ENCODE measurements around the gene PA2G4. TPM values are rescaled to one million over a fixed set of nuclear protein-coding genes. Genes with fewer than 3 reads are reported as not detected.
"Not testable (repeated sequence)": the region's sequence is repeated elsewhere in the genome, so short reads cannot be mapped to it uniquely, and the experiment has no call there.

PA2G4 gene
- total and polyA plus RNA-seq, 2 of the 4 experiments (the other 2 are of a cell fraction), result 158 to 198 TPM

DNA sequence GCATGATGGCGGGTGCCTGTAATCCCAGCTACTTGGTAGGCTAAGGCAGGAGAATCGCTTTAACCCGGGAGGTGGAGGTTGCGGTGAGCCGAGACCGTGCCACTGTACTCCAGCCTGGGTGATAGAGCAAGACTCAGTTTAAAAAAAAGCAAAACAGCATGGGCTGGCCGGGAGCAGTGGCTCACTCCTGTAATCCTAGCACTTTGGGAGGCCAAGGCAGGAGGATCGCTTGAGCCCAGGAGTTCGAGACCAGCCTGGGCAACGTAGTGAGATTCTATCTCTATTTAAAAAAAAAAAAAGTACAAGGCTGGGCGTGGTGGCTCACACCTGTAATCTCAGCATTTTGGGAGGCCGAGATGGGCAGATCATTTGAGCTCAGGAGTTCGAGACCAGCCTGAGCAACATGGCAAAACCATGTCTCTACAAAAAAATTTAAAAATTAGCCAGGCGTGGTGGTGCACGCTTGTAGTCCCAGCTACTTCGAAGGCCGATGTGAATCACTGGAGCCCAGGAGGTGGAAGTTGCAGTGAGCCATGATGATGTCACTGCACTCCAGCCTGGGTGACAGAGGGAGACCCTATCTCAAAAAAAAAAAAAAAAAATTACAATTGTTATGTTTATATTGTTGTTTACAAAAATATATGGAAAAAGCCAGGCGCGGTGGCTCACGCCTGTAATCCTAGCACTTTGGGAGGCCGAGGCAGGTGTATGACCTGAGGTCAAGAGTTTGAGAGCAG is 52.3 kb downstream of the PA2G4 start:
- Histone ChIP-seq H3K36me3 (ENCODE audit: control insufficient read depth, insufficient read depth, low read length) (peaks cover 31% of the 10 kb centered on the region), H3K9ac (ENCODE audit: low read depth, low read length) (peak overlapping the region; percentile 76; the same call in 1 of the 2 replicates), H3K79me1 (ENCODE audit: low read depth in 1 of 2, low read length in 2 of 2) (peaks cover 27 to 69% of the 10 kb centered on the region in 2 experiments), H3K27ac (ENCODE audit: insufficient read depth, low read length) (peak overlapping the region; percentile 88; the same call in 1 of the 2 replicates), H4K8ac (ENCODE audit: low read depth in 2 of 2, low read length in 2 of 2) (peak overlapping the region in 1 of 2 experiments; percentile 89; a peak in 2 of 4 replicates), H4K20me1 (ENCODE audit: insufficient read depth, low read length) (peaks cover 34% of the 10 kb centered on the region), H3K4me3 (ENCODE audit: insufficient read depth, low read depth, low read length) (peak overlapping the region; percentile 42; the same call in 1 of the 2 replicates), H2AK5ac (ENCODE audit: low read depth, low read length) (0 out of 2 replicates have a peak overlapping the region, but pooled peaks have one; percentile 86), H3K4ac (ENCODE audit: low read depth, low read length) (peak overlapping the region; percentile 96; the same call in 1 of the 2 replicates), H3K4me1 (ENCODE audit: control insufficient read depth, insufficient read depth, low read length) (peaks cover 23% of the 10 kb centered on the region)
- H4K5ac ChIP-seq (ENCODE audit: low read depth, low read length); H2BK120ac ChIP-seq (ENCODE audit: low read depth, low read length); H3K9me1 ChIP-seq (ENCODE audit: insufficient read depth, low read length); H3K23ac ChIP-seq (ENCODE audit: low read depth, low read length); H3K14ac ChIP-seq (replicated peaks; ENCODE audit: low read depth, low read length); H4K91ac ChIP-seq (ENCODE audit: insufficient read depth, low read depth, low read length); H2BK15ac ChIP-seq (ENCODE audit: low read depth, low read length); ATAC-seq (ENCODE audit: low read depth); BruUV-seq (replicated peaks); H2BK20ac ChIP-seq (ENCODE audit: low read depth, low read length); H2AFZ ChIP-seq (replicated peaks; ENCODE audit: low read length, poor library complexity); H2AK9ac ChIP-seq (replicated peaks; ENCODE audit: low read depth, low read length, poor library complexity); H3K4me2 ChIP-seq (ENCODE audit: low read depth, low read length); H3K27me3 ChIP-seq (ENCODE audit: control insufficient read depth, insufficient read depth, low read length); H2BK5ac ChIP-seq (ENCODE audit: low read depth, low read length, poor library complexity, severe bottlenecking); in situ Hi-C loops (cut with MboI; ENCODE audit: low sequenced_read_pairs); H3K56ac ChIP-seq (ENCODE audit: extremely low read depth, insufficient read depth, low read length); H3K18ac ChIP-seq (ENCODE audit: low read depth, low read length); dilution Hi-C loops (cut with HindIII; ENCODE audit: low sequenced_read_pairs, unreplicated experiment); intact Hi-C loops (cut with micrococcal nuclease); H3K9me3 ChIP-seq (ENCODE audit: control insufficient read depth, insufficient read depth, low read length): not testable (repeated sequence)
- ChIA-PET POLR2A (ENCODE audit: unreplicated experiment) (interaction anchor here (0.6 kb wide), 1 partner anchor 10 kb away, joined by 5 read pairs; no protein-coding TSS in a partner anchor), CTCF (interaction anchor here (0.6 kb wide), 1 partner anchor 1698 kb away, joined by 4 read pairs; no protein-coding TSS in a partner anchor)
- peak; percentile 42 for DNase-seq
- 100% methylated on average over 6 of the region's 21 CpGs; no CpG with 5 or more reads in 1 of the 2 experiments for WGBS, 2 experiments (ENCODE audit: extremely low coverage in 2 of 2, insufficient read length in 1 of 2)
